ENCODE measurements around the gene FAM111A. TPM values are rescaled to one million over a fixed set of nuclear protein-coding genes. Genes with fewer than 3 reads are reported as not detected.

Gene FAM111A
- total and polyA plus RNA-seq, 12 donors: 2.9 to 22.5 (median 5.1) TPM

- Histone ChIP-seq H3K36me3 (peaks cover 0 to 69% (median 6%) of the 10 kb centered on the region in 9 donors), H3K27ac (no peak overlapping the region), H3K4me3 (no peak overlapping the region), H3K27me3 (no peaks in the 10 kb centered on the region), H3K9me3 (no peaks in the 10 kb centered on the region), H3K4me1 (peaks cover 0 to 35% (median 8%) of the 10 kb centered on the region in 9 donors)
- TF ChIP-seq, protein P1, sequence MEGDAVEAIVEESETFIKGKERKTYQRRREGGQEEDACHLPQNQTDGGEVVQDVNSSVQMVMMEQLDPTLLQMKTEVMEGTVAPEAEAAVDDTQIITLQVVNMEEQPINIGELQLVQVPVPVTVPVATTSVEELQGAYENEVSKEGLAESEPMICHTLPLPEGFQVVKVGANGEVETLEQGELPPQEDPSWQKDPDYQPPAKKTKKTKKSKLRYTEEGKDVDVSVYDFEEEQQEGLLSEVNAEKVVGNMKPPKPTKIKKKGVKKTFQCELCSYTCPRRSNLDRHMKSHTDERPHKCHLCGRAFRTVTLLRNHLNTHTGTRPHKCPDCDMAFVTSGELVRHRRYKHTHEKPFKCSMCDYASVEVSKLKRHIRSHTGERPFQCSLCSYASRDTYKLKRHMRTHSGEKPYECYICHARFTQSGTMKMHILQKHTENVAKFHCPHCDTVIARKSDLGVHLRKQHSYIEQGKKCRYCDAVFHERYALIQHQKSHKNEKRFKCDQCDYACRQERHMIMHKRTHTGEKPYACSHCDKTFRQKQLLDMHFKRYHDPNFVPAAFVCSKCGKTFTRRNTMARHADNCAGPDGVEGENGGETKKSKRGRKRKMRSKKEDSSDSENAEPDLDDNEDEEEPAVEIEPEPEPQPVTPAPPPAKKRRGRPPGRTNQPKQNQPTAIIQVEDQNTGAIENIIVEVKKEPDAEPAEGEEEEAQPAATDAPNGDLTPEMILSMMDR (IDR thresholded peaks at IDR 0.05): no peak
- WGBS, 2 donors: 90 to 94% methylated on average over 4 of the region's 4 CpGs
- ATAC-seq (no peak), DNase-seq (no peak)
- intact Hi-C loops (cut with DNase I): no loop called here
Observed at GRCh38 chr11:59192446-59193020, 49.9 kb downstream of the FAM111A start.

DNA sequence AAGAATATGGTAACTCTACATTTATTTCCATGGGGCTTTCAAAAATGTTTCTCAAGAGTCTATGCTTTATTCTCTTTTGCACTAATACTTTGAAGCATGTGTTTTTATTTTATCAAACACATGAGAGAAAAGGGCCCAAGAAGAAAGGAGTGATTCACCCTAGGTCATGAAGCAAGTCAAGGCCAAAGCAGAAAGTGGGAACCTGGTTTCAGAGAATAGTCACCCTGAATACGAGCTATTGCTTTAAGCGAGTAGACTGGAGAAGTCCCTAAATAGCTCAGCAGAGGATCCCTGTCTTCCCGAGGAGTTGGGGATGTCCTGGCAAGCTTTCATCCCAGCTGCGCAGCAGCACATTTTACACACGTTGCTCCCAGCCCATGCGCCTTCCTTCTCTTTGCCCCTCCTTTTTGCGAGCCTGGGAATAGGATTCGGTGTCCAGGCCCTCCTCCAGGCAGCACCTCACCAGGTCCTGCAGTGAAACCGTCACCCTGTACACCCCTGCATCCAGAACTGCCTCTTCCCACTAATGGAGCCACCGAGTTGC lies 51.0 kb downstream of the FAM111A start:
- Histone ChIP-seq H3K27me3 (no peaks in the 10 kb centered on the region), H3K4me3 (no peak overlapping the region), H3K4me1 (peaks cover 0 to 36% (median 17%) of the 10 kb centered on the region in 9 donors), H3K27ac (no peak overlapping the region), H3K36me3 (peaks cover 0 to 69% (median 6%) of the 10 kb centered on the region in 9 donors), H3K9me3 (no peaks in the 10 kb centered on the region)
- ATAC-seq: no peak
- 85 to 89% methylated on average over 10 of the region's 10 CpGs for WGBS, 2 donors
- intact Hi-C loops (cut with DNase I): no loop called here
- TF ChIP-seq, protein P1 (IDR thresholded peaks at IDR 0.05): no peak
- no peak for DNase-seq

GRCh38 chr11:59195586-59195985 lies 52.9 kb downstream of the FAM111A start:
- H3K36me3 ChIP-seq: peaks cover 0 to 68% (median 6%) of the 10 kb centered on the region in 9 donors
- H3K9me3 ChIP-seq: no peaks in the 10 kb centered on the region
- intact Hi-C loops (cut with DNase I): no loop called here
- peaks cover 0 to 29% (median 12%) of the 10 kb centered on the region in 9 donors for H3K4me1 ChIP-seq
- no peak overlapping the region for H3K4me3 ChIP-seq
- TF ChIP-seq, protein P1 (IDR thresholded peaks at IDR 0.05): no peak
- H3K27ac ChIP-seq: no peak overlapping the region
- DNase-seq (no peak), ATAC-seq (no peak)
- WGBS, 2 donors: 83 to 84% methylated on average over 4 of the region's 4 CpGs
- no peaks in the 10 kb centered on the region for H3K27me3 ChIP-seq

DNA sequence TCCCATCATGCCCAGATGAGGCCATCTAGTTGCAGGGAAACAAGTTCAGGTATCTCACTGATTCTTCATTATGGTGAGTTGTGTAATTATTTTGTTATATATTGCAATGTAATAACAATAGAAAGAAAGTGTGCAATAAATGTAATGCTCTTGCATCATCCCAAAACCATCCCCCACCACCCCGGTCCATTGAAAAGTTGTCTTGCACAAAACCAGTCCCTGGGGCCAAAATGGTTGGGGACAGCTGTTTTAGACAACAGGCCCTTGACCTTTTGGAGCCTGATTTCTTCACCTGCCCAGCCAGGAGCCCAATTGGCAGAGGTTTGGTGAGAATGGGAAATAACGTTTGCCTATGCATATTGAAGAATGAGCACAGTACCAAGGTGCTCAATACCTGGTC lies 54.1 kb downstream of the FAM111A start:
- intact Hi-C loops (cut with DNase I): no loop called here
- no peaks in the 10 kb centered on the region for H3K9me3 ChIP-seq
- H3K4me1 ChIP-seq: peaks cover 0 to 30% (median 12%) of the 10 kb centered on the region in 9 donors
- H3K36me3 ChIP-seq: peaks cover 0 to 76% (median 6%) of the 10 kb centered on the region in 9 donors
- H3K27ac ChIP-seq: no peak overlapping the region
- H3K4me3 ChIP-seq: no peak overlapping the region
- TF ChIP-seq, protein P1 (IDR thresholded peaks at IDR 0.05): no peak
- no peaks in the 10 kb centered on the region for H3K27me3 ChIP-seq
- 92 to 97% methylated on average over 2 of the region's 2 CpGs for WGBS, 2 donors
- no peak for ATAC-seq
- no peak for DNase-seq

All from heart right ventricle (tissue), 16 donors.